DOHH2 (cell line): Measurements from ENCODE around the gene RHOBTB3.

ENCODE experiments used
- EZH2phosphoT487 ChIP-seq: fragments of 200-600 bp; sonication (generic); IDR thresholded peaks from 2 replicates; pipeline ENCODE4 v1.6.1; 2017; ENCODE audit warnings: borderline replicate concordance, mild to moderate bottlenecking, antibody characterized with exemption, low read length, moderate library complexity, mixed read lengths
- TF ChIP-seq, protein P1 (sequence below): fragments of 200-600 bp; sonication (generic); IDR thresholded peaks from one replicate; pipeline ENCODE4 v1.5.1; 2014; ENCODE audit warnings: antibody characterized with exemption, mild to moderate bottlenecking, low read depth, low read length; ENCODE audit not compliant: poor library complexity, severe bottlenecking

DNA sequence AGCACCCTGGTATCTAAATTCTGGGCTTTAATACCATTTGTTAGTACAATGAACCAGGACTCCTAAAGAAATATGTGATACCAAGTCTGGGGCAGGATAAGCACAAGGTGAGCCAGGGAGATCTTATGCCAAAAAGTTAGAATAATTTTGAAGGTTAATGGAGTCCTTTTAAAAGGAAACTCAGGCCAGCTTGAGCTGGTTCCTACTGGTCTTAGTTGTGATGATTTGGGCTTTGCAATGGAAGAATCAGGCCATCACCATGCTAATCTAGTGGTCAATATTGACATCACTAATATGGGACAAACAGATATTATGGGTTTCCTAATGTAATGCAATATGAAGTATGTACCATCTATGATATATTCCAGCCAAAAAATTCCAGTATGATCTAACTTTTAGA, 40.8 kb upstream of the RHOBTB3 start:
- TF ChIP-seq, protein P1, sequence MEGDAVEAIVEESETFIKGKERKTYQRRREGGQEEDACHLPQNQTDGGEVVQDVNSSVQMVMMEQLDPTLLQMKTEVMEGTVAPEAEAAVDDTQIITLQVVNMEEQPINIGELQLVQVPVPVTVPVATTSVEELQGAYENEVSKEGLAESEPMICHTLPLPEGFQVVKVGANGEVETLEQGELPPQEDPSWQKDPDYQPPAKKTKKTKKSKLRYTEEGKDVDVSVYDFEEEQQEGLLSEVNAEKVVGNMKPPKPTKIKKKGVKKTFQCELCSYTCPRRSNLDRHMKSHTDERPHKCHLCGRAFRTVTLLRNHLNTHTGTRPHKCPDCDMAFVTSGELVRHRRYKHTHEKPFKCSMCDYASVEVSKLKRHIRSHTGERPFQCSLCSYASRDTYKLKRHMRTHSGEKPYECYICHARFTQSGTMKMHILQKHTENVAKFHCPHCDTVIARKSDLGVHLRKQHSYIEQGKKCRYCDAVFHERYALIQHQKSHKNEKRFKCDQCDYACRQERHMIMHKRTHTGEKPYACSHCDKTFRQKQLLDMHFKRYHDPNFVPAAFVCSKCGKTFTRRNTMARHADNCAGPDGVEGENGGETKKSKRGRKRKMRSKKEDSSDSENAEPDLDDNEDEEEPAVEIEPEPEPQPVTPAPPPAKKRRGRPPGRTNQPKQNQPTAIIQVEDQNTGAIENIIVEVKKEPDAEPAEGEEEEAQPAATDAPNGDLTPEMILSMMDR = no peak
- no peak for TF ChIP-seq EZH2phosphoT487
